NB4 (cell line): ENCODE results near the gene RGS6.

Source experiments
- MYC ChIP-seq: IDR thresholded peaks from 2 replicates; pipeline ENCODE4 v1.6.1; 2011; ENCODE audit warnings: low read depth, low read length
- POLR2A ChIP-seq: IDR thresholded peaks from 2 replicates; pipeline ENCODE4 v1.6.1; 2011; ENCODE audit warnings: mild to moderate bottlenecking; ENCODE audit not compliant: insufficient read length; ENCODE audit errors: extremely low read depth
- TF ChIP-seq, protein P1 (sequence below): IDR thresholded peaks from one replicate; pipeline ENCODE4 v1.5.1; 2012; ENCODE audit warnings: low read depth, low read length
- TF ChIP-seq, protein P2 (sequence below): IDR thresholded peaks from 2 replicates; pipeline ENCODE4 v1.6.1; 2011; ENCODE audit warnings: low read depth, low read length

GRCh38 chr14:72173038-72173720 lies 240.9 kb downstream of the RGS6 start:
- TF ChIP-seq POLR2A, result no peak
- TF ChIP-seq, protein P1, sequence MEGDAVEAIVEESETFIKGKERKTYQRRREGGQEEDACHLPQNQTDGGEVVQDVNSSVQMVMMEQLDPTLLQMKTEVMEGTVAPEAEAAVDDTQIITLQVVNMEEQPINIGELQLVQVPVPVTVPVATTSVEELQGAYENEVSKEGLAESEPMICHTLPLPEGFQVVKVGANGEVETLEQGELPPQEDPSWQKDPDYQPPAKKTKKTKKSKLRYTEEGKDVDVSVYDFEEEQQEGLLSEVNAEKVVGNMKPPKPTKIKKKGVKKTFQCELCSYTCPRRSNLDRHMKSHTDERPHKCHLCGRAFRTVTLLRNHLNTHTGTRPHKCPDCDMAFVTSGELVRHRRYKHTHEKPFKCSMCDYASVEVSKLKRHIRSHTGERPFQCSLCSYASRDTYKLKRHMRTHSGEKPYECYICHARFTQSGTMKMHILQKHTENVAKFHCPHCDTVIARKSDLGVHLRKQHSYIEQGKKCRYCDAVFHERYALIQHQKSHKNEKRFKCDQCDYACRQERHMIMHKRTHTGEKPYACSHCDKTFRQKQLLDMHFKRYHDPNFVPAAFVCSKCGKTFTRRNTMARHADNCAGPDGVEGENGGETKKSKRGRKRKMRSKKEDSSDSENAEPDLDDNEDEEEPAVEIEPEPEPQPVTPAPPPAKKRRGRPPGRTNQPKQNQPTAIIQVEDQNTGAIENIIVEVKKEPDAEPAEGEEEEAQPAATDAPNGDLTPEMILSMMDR, result no peak
- TF ChIP-seq, protein P2, sequence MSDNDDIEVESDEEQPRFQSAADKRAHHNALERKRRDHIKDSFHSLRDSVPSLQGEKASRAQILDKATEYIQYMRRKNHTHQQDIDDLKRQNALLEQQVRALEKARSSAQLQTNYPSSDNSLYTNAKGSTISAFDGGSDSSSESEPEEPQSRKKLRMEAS, result no peak
- TF ChIP-seq MYC, result no peak
